Head of caudate nucleus (tissue), 42 donors: ENCODE results near the gene SLC13A3.

Source experiments
- DNase-seq, 42 donors: peaks; one replicate each; pipeline versions ENCODE4 v3.0.0 to v3.0.0-alpha.2; 2020 to 2021; ENCODE audit warnings: mixed read lengths in 7 of 42
- intact Hi-C: fragments of 100-400 bp; cut with DNase I; formaldehyde crosslinking; loops from one replicate; pipeline ENCODE4 v1.15.0; 2022

SLC13A3 gene

DNA sequence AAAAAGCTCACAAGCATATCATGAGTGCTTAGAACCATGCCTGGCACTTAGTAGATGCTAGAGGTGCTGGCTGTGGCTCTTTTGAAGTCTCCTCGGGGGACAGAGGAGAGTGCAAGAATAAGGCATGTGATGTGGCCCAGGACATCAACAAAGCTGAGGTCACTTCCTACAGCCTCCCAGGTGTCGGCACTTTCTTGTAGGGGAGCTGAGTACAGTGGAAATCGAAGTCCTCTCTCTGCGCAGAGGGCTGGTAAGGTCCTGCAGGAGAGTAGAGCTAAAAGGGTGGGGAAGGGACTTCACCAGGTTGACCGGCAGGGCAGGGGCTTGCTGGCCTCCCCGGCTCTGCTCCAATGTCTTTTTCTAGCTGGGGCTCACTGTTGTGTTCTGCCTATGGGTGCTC, 11.2 kb downstream of the SLC13A3 start:
- intact Hi-C loops, result no loop called here
- peak in 1 of 42 donors; percentile 17 for DNase-seq

- intact Hi-C loops, result loop anchor here (5.0 kb wide), 1 partner anchor 67 kb away; no protein-coding TSS in a partner anchor
- no peak for DNase-seq
Observed at GRCh38 chr20:46639587-46639986, 11.7 kb downstream of the SLC13A3 start.

DNA sequence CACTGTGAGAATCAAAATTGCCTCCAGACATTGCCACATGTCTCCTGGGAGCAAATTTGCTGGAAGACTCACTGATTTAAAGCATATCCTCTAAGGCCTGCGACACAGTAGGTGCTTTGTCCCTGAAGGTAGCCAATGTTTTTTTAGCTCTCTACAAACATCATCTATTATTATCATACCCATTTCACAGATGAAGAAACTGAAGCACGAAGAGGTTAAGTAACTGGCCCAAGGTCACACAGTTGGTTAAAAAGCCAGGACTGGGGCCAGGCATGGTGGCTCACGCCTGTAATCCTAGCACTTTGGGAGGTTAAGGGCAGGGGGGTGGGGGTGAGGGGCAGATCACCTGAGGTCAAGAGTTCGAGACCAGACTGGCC, 12.4 kb downstream of the SLC13A3 start:
- intact Hi-C loops, result loop anchor here (5.0 kb wide), 1 partner anchor 67 kb away; no protein-coding TSS in a partner anchor
- DNase-seq, result no peak

- intact Hi-C loops, result loop anchor here (5.0 kb wide), 1 partner anchor 66 kb away; no protein-coding TSS in a partner anchor
- peak in 41 of 42 donors; percentile 25 to 84 (median 57) for DNase-seq
Observed at GRCh38 chr20:46638134-46638897, 12.9 kb downstream of the SLC13A3 start.

DNA sequence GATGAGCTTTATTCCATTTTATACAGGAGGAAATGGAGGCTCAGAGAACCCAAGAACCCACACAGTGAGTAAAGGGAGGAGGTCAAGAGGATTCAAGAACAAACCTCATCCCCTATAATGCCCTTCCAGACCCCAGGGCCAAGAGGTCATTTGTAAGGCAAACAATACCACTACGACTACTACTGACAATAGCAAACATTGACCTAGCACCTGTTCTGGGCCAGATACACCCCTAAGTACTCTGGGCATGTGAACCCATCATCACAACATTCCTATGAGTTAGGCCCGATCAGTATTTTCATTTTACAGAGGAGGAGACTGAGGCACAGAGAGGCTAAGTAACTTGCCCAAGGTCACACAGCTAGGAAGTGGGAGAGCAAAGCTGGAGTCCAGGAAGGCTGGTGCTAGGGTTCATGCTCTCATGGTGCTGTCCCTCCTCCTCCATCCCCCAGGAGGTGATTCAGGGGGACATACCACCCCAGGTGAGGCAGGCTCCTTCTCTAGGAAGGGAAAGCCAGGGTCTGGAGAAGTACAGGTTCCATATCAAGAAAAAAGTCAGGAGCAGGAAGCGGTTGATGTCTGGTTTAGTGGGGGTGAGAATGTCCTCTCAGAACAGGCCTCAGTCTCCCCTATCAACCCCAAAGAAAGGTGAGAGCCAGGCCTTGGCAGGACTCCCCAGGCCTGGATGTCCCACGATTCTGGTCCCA, 13.7 kb downstream of the SLC13A3 start:
- intact Hi-C loops, result loop anchor here (5.0 kb wide), 1 partner anchor 65 kb away; no protein-coding TSS in a partner anchor
- no peak for DNase-seq

DNA sequence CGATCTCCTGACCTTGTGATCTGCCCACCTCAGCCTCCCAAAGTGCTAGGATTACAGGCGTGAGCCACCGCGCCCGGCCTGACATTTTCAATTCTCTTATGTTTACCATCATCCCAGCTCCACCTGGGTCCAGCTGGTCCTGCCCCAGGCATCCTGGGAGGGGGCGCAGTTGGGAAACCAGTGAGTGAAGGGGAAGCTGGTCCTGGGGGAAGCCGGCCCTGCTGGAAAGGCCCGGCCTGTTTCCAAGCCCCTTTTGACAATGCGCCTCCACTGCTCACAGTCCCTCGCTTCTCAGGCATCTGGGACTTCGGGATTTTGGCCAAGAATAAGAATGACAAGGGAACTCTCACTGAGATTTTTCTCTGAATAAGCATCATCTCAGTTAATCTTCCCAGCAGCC, 14.2 kb downstream of the SLC13A3 start:
- peak in 10 of 42 donors; percentile 27 to 53 (median 46) for DNase-seq
- intact Hi-C loops, result loop anchor here (5.0 kb wide), 1 partner anchor 65 kb away; no protein-coding TSS in a partner anchor

DNA sequence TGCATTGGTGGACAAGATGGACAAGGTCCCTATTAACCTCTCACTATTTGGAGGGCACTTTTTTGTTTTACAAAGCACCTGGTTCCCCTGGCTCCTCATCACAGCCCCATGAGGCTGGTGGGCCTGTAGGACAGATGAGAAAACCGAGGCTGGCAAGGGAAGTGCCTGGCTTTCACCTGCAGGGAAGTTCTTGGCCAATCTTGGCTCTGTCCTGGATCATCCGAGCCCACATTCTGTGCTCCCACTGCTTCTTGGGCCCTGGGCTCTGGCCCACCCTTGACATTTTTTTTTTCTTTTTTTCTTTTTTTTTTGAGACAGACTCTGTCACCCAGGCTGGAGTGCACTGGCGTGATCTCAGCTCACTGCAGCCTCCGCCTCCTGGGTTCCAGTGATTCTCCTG, 14.7 kb downstream of the SLC13A3 start:
- DNase-seq, result no peak

GRCh38 chr20:46635514-46636136, 15.6 kb downstream of the SLC13A3 start:
- intact Hi-C loops, result loop anchor here (5.0 kb wide), 1 partner anchor 63 kb away; no protein-coding TSS in a partner anchor
- no peak for DNase-seq

More for the DNA sequence above, 14.7 kb downstream of the SLC13A3 start:
- intact Hi-C loops, result loop anchor here (5.0 kb wide), 1 partner anchor 64 kb away; no protein-coding TSS in a partner anchor

DNA sequence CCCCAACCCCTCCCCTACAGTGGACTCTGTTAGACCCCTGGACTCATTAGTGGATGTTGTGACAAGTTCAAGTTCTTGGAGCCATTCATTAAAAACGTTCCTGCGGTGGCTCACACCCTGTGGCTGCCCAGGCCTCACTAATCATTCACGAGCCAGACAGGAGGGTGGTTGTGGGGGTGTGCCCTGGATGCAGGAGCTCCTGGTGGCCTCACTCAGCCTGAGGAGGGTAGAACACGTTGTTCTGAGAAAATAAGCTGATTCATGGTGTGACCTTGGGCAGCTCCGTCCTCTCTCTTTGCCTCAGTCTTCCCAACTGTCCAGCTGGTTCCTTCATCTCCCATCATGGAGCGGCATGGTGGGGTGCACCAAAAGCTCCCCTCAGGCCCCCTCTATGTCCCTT, 16.7 kb downstream of the SLC13A3 start:
- no peak for DNase-seq
- intact Hi-C loops, result no loop called here

GRCh38 chr20:46631874-46632446, 19.3 kb downstream of the SLC13A3 start:
- peak in 41 of 42 donors; percentile 28 to 85 (median 65) for DNase-seq
- intact Hi-C loops, result no loop called here

DNA sequence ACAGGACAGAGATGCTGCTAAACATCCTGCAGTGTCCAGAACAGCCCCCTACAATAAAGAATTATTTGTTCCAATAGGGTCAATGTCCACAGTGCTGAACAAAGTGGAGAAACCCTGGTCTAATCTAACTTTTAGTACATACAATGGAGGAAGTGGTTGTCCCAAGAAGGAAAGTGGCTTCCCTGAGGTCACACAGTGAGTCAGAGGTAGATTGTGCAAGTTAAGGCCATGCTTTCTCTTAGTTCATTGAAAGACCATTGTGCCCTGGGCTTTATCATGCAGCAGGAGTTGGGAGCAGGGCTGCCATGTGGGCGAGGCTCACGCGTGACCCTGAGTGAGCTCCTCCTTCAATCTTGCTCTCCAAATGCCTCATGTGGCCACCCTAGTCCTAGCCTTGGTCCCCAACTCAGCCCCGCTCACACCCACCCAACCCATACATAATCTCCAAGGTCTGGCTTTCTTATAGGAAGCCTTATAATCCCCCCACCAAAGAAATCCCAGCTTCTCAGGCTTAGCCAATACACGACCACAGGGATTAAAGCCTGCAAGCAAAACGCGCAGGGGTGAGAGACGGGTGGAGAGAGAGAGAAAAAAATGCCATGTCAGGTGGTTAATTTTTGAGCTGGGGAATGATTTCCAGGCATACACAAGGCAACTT, 19.9 kb downstream of the SLC13A3 start:
- DNase-seq, result peak in 8 of 42 donors; percentile 25 to 65 (median 37)
- intact Hi-C loops, result no loop called here

DNA sequence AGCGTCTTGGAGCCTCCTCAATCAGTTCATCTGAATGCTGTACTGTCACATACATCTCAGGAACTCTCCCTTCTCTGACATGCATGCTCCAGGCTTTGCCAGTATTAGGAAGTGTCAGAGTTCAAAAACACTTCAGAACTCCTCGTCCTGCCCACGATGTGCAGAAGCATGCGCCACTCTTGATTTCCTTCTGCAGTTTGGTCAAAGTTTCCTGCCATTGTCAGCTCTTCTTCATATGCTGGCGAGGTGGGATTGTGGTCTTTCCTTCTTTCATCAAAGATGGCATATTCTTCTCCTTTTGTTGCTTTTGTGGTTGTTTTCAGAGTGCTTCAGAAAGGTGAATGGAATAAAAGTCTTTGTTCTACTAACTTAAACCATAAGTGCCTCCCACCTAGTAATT, 21.0 kb downstream of the SLC13A3 start:
- no peak for DNase-seq
- intact Hi-C loops, result no loop called here

DNA sequence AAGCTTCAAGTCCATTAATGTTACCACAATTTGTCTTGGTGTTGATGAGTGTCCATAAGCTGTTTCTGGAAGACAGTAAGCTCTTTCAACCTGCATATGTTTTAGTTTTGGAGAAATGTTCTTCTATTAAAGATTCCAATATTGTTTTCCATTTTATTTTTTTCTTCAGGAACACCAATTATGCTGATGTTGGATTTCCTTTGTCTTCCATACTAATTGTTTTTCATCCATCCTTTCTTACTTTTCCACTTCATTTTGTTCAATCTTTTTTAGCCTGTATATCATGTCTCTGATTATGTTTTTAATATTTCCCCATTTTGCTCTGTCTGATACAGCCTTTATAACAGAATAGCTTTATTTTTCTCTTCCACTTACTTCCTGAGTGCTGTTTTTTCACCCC, 21.9 kb downstream of the SLC13A3 start:
- intact Hi-C loops, result no loop called here
- no peak for DNase-seq

DNA sequence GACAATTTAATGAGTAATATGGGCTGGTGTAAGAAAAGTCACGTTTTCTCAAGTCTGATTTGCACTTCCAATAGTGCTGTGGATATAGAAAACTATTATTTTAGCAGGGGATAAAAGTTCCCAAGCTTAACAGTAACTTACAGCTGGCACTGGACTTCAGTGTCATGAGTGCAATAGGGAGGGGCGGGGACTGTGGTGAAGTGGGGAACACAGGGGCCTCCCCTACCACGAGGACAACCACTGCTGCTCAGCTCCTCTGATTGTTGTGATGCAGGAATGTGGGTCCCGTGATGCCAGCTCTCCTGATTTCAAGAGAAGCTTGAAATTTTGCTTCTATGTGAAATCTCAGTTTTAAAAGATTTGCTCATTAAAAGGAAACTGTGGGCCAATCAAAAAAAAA, 24.0 kb downstream of the SLC13A3 start:
- intact Hi-C loops, result no loop called here
- no peak for DNase-seq

DNA sequence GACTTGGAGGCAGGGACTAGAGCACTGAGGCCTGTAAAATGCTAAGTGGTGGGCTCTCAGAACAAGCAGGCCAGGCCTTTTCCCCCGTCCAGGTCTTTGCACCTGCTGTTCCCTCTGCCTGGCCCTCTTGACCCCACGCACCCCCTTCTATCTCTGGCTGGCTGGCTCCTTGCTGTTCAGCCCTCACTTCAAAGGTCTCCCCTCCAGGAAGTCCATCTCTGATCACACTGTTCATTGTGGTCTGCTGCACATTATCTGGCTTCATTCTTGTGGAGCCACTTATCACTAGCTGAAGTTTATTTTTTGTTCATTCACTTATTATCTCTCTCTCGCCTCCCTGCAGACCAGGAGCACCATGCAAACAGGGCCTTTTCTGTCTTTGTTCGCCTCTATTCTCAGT, 24.5 kb downstream of the SLC13A3 start:
- DNase-seq, result no peak
- intact Hi-C loops, result no loop called here

DNA sequence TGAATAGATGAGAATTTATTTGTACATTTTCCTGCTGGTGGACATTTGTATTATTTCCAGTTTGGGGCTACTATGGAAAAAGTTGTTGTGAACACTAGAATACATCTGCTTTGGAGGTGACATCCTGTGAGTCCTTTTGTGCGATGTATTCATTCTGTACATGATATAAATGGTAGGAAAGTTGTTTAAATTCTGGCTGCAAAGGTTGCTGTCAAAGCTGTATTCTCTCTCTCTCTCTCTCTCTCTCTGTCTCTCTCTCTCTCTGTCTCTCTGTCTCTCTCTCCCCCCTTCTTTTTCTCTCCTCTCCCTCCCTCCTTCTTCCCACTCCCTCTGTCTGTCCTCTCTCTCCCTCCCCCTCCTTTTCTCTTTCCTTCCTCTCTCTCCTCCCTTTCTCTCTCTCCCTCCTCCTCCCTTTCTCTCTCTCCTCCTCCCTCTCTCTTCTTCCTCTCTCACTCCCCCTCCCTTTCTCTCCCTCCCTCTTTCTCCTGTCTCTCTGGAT, 25.3 kb downstream of the SLC13A3 start:
- no peak for DNase-seq
- intact Hi-C loops, result no loop called here

DNA sequence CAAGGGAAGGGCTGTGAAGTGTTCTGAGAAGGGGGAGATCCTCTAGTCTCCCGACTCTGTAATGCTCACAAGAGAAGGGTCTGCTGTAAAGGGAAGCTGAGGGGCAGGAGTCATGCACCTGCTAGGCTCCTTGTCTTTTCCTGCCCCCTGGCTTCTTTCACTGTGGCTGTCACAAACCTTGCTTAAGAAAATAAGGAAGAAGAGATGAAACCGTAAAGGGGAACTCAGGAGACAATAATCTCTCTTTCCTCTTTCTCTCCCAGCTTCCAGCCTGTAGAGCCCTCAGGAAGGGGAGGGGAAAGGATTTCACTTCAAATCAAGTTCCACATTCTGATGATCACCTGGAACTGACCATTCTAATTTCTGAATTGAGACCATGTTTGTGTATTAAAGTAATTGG, 26.3 kb downstream of the SLC13A3 start:
- DNase-seq, result no peak
- intact Hi-C loops, result no loop called here

DNA sequence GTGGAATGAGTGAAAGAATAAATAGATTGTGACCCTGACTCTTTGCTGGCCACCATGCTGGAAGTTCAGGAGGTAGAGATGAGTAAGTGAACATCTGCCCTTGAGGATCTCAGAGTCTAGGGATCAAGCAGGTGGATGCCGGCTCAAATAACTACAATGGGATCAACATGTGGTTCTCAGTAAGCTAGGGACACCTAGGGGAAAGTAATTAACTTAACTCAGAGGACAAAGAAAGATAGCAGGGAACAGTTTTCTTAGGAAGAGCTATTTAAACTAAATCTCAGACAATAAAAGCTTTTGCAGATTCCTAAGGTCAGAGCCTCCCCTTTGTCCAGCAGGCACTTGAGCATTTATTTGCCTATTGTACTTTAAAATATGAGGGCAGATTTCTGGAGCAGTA, 29.1 kb downstream of the SLC13A3 start:
- intact Hi-C loops, result no loop called here

DNA sequence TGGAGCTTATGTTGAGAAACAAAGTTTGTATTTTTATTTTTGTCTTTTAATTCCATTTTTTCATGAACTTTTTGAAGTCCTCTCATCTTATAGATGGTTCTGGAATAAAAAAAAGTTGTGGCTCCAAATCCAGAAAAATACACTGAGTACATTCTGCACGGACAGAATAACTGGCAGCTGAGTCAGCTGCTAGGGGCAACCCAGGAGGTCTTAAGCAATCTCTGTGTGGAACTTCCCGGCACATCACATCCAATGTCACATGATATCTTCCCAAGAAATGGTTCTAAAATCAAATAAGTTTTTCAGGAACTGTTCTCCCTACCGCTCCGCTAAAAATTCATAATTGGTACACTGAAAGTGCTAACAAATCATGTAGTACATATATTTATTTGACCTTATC, 29.8 kb downstream of the SLC13A3 start:
- DNase-seq, result peak in 1 of 42 donors; percentile 54
- intact Hi-C loops, result no loop called here

More for the DNA sequence above, 29.1 kb downstream of the SLC13A3 start:
- DNase-seq, result no peak
